ENCODE results near the gene ATP13A5.

ATP13A5 gene

GRCh38 chr3:193347521-193348501, 30.7 kb downstream of the ATP13A5 start:
- DNase-seq (ENCODE audit: low read depth, low spot score) = no peak

GRCh38 chr3:193346259-193346658, 32.3 kb downstream of the ATP13A5 start:
- DNase-seq (ENCODE audit: low read depth, low spot score) = no peak

GRCh38 chr3:193345431-193345830, 33.1 kb downstream of the ATP13A5 start:
- no peak for DNase-seq (ENCODE audit: low read depth, low spot score)

GRCh38 chr3:193344486-193344885, 34.1 kb downstream of the ATP13A5 start:
- no peak for DNase-seq (ENCODE audit: low read depth, low spot score)

GRCh38 chr3:193343726-193344222, 34.8 kb downstream of the ATP13A5 start:
- DNase-seq (ENCODE audit: low read depth, low spot score) = no peak

GRCh38 chr3:193342551-193342950, 36.0 kb downstream of the ATP13A5 start:
- DNase-seq (ENCODE audit: low read depth, low spot score) = no peak

GRCh38 chr3:193335031-193335430, 43.5 kb downstream of the ATP13A5 start:
- no peak for DNase-seq (ENCODE audit: low read depth, low spot score)

GRCh38 chr3:193333229-193333628, 45.3 kb downstream of the ATP13A5 start:
- DNase-seq (ENCODE audit: low read depth, low spot score) = no peak

- no peak for DNase-seq (ENCODE audit: low read depth, low spot score)
Observed at GRCh38 chr3:193330555-193331204, 47.9 kb downstream of the ATP13A5 start.

- no peak for DNase-seq (ENCODE audit: low read depth, low spot score)
Observed at GRCh38 chr3:193317682-193318300, 60.8 kb downstream of the ATP13A5 start.

- DNase-seq (ENCODE audit: low read depth, low spot score) = no peak
Observed at GRCh38 chr3:193314161-193314560, 64.4 kb downstream of the ATP13A5 start.

- no peak for DNase-seq (ENCODE audit: low read depth, low spot score)
Observed at GRCh38 chr3:193313061-193313958, 65.2 kb downstream of the ATP13A5 start.

GRCh38 chr3:193310914-193311723, 67.4 kb downstream of the ATP13A5 start:
- no peak for DNase-seq (ENCODE audit: low read depth, low spot score)

- DNase-seq (ENCODE audit: low read depth, low spot score) = no peak
Observed at GRCh38 chr3:193305356-193305755, 73.2 kb downstream of the ATP13A5 start.

GRCh38 chr3:193301433-193301832, 77.1 kb downstream of the ATP13A5 start:
- no peak for DNase-seq (ENCODE audit: low read depth, low spot score)

GRCh38 chr3:193297421-193297820, 81.1 kb downstream of the ATP13A5 start:
- no peak for DNase-seq (ENCODE audit: low read depth, low spot score)

GRCh38 chr3:193295985-193296384, 82.6 kb downstream of the ATP13A5 start:
- DNase-seq (ENCODE audit: low read depth, low spot score) = no peak

- no peak for DNase-seq (ENCODE audit: low read depth, low spot score)
Observed at GRCh38 chr3:193292386-193292785, 86.2 kb downstream of the ATP13A5 start.

GRCh38 chr3:193271101-193271840, 107.3 kb downstream of the ATP13A5 start:
- no peak for DNase-seq (ENCODE audit: low read depth, low spot score)

GRCh38 chr3:193270451-193270850, 108.1 kb downstream of the ATP13A5 start:
- DNase-seq (ENCODE audit: low read depth, low spot score) = no peak

All from smooth muscle cell of the brain vasculature (primary cell).